Heart left ventricle (tissue), 16 donors: ENCODE results near the gene LSP1. TPM values are rescaled to one million over a fixed set of nuclear protein-coding genes. Genes with fewer than 3 reads are reported as not detected.

Source experiments
- ATAC-seq, 4 donors: fragments of 200-7000 bp; cut with Tn5 transposase; one replicate each; pipeline ENCODE4 v1.9.1; 2020 to 2022; ENCODE audit warnings: moderate library complexity in 4 of 4, mild to moderate bottlenecking in 3 of 4, moderate number of reproducible peaks in 1 of 4
- DNase-seq, 5 donors: peaks; one replicate each; pipeline ENCODE4 v3.0.0-alpha.2; 2020
- H3K27ac ChIP-seq, 12 donors: fragments of 200-600 bp; sonication (generic) in 4 of 12; one replicate each; pipeline versions ENCODE4 v1.5.0 to v1.8.0; 2016 to 2022; ENCODE audit warnings: mild to moderate bottlenecking in 2 of 12
- H3K27me3 ChIP-seq, 9 donors: fragments of 200-600 bp; sonication (generic) in 2 of 9; one replicate each; pipeline versions ENCODE4 v1.5.1 to v1.8.0; 2016 to 2022; ENCODE audit warnings: mild to moderate bottlenecking in 3 of 9
- H3K36me3 ChIP-seq, 9 donors: fragments of 200-600 bp; sonication (generic) in 2 of 9; one replicate each; pipeline versions ENCODE4 v1.5.0 to v1.8.0; 2018 to 2022; ENCODE audit warnings: mild to moderate bottlenecking in 2 of 9
- H3K4me1 ChIP-seq, 12 donors: fragments of 200-600 bp; sonication (generic) in 4 of 12; one replicate each; pipeline versions ENCODE4 v1.5.0 to v1.8.0; 2016 to 2022; ENCODE audit warnings: mild to moderate bottlenecking in 3 of 12
- H3K4me3 ChIP-seq, 12 donors: fragments of 200-600 bp; sonication (generic) in 4 of 12; one replicate each; pipeline versions ENCODE4 v1.5.0 to v1.8.0; 2017 to 2022; ENCODE audit warnings: mild to moderate bottlenecking in 9 of 12, moderate library complexity in 4 of 12
- H3K9me3 ChIP-seq, 12 donors: fragments of 200-600 bp; sonication (generic) in 4 of 12; one replicate each; pipeline versions ENCODE4 v1.5.0 to v1.8.0; 2016 to 2022; ENCODE audit warnings: mild to moderate bottlenecking in 1 of 12
- POLR2A ChIP-seq, 2 donors: fragments of 450-650 bp; IDR thresholded peaks; one replicate each; pipeline ENCODE4 v1.6.1; 2017; ENCODE audit warnings: antibody characterized with exemption in 2 of 2, mild to moderate bottlenecking in 2 of 2, moderate library complexity in 2 of 2
- WGBS, 4 donors: extraction: QIAGEN DNeasy Blood & Tissue Kit in 2 of 4; methylation state at CpG; one replicate each; pipeline versions ENCODE4 v1.1.5 to v1.1.7; 2013 to 2018; 5-methylcytosine and 5-hydroxymethylcytosine counted together
- intact Hi-C, 10 donors: fragments of 100-400 bp; cut with DNase I; formaldehyde crosslinking; loops; one replicate each; pipeline versions ENCODE4 v1.11.1 to v1.14.2; 2022
- polyA plus RNA-seq, 2 donors: library from polyadenylated mRNA; stranded (reverse); fragments of 200-250 nt; gene quantifications; one replicate each; pipeline ENCODE4 v1.2.3, GENCODE V29; 2013
- total RNA-seq, 9 donors: library from RNA; depleted of rRNA in 2 of 9; stranded (reverse); fragments of >200 nt in 2 of 9; fragmentation: NEBNext Ultra II Directional in 3 of 9; extraction: Animal tissue kit (Norgen Biotek cat#: 25700) in 3 of 9; gene quantifications; one replicate each; pipeline versions ENCODE4 v1.1.0 to v1.2.4, GENCODE V29; 2016 to 2023
- TF ChIP-seq, protein P1 (sequence below), 12 donors: fragments of 200-600 bp; sonication (generic) in 4 of 12; IDR thresholded peaks; one replicate each; pipeline versions ENCODE4 v1.5.0 to v1.8.0; 2018 to 2022; ENCODE audit warnings: antibody characterized with exemption in 12 of 12, mild to moderate bottlenecking in 5 of 12
- donor health status: ischemic (EF 13 %, LVEDD 7.1; RV severe dilation, severe dysfunction).
- donor health status: healthy with polysubstance abuse.
- donor health status: DM: no; HTN: yes; CAD: no.
- donor health status: DM: no; HTN: no; CAD: no.
- donor health status: ischemic (EF 25% LVEDD 6.9; RV normal size, moderate dysfunction).
- donor health status: ischemic (EF 25% LVEDD 5.7; RV mildly dilated, moderate dysfunction).
- donor health status: healthy.
- donor health status: DM: yes; HTN: yes; CAD: no.
- donor health status: ischemic (EF 35%, LVEDD 5.7; RV mildly dilated, moderate dysfunction).
- donor health status: nonischemic (EF 11% LVEDD 7.7; RV severe dilation, severe dysfunction).
- donor health status: DM: yes; HTN: yes; CAD: no.
- donor health status: PGD.
- donor health status: ischemic (EF 29% LVEDD 5.4; RV normal size, mild dysfunction).
- donor health status: nonischemic (EF 23%, LVEDD 6.1; RV moderate dilation, normal function).

Gene LSP1
- total and polyA plus RNA-seq, 11 donors: 10.0 to 86.8 (median 16.4) TPM

GRCh38 chr11:1854949-1855885, 2.3 kb downstream of the LSP1 start:
- no peak for ATAC-seq
- H3K9me3 ChIP-seq: no peaks in the 10 kb centered on the region
- intact Hi-C loops: no loop called here
- WGBS, 4 donors: 69 to 79% (median 73%) methylated on average over 19 to 26 of the region's 26 CpGs
- no peak for TF ChIP-seq POLR2A (IDR thresholded peaks at IDR 0.05)
- TF ChIP-seq, protein P1, sequence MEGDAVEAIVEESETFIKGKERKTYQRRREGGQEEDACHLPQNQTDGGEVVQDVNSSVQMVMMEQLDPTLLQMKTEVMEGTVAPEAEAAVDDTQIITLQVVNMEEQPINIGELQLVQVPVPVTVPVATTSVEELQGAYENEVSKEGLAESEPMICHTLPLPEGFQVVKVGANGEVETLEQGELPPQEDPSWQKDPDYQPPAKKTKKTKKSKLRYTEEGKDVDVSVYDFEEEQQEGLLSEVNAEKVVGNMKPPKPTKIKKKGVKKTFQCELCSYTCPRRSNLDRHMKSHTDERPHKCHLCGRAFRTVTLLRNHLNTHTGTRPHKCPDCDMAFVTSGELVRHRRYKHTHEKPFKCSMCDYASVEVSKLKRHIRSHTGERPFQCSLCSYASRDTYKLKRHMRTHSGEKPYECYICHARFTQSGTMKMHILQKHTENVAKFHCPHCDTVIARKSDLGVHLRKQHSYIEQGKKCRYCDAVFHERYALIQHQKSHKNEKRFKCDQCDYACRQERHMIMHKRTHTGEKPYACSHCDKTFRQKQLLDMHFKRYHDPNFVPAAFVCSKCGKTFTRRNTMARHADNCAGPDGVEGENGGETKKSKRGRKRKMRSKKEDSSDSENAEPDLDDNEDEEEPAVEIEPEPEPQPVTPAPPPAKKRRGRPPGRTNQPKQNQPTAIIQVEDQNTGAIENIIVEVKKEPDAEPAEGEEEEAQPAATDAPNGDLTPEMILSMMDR (IDR thresholded peaks at IDR 0.05): peak in 3 of 12 donors; percentile 7 to 14 (median 13)
- peaks cover 0 to 61% (median 0%) of the 10 kb centered on the region in 12 donors for H3K4me1 ChIP-seq
- no peaks in the 10 kb centered on the region for H3K36me3 ChIP-seq
- DNase-seq: no peak
- no peaks in the 10 kb centered on the region for H3K27me3 ChIP-seq
- no peak overlapping the region for H3K27ac ChIP-seq
- H3K4me3 ChIP-seq: peak overlapping the region in 1 of 12 donors; percentile 63

- no peak overlapping the region for H3K4me3 ChIP-seq
- H3K36me3 ChIP-seq: no peaks in the 10 kb centered on the region
- WGBS, 4 donors: 94 to 96% (median 95%) methylated on average over 5 to 11 of the region's 11 CpGs
- TF ChIP-seq POLR2A (IDR thresholded peaks at IDR 0.05): no peak
- TF ChIP-seq, protein P1 (IDR thresholded peaks at IDR 0.05): no peak
- intact Hi-C loops: no loop called here
- no peaks in the 10 kb centered on the region for H3K27me3 ChIP-seq
- H3K9me3 ChIP-seq: no peaks in the 10 kb centered on the region
- H3K4me1 ChIP-seq: peaks cover 0 to 56% (median 0%) of the 10 kb centered on the region in 12 donors
- ATAC-seq (no peak), DNase-seq (no peak)
- no peak overlapping the region for H3K27ac ChIP-seq
These were observed 3.0 kb downstream of the LSP1 start for GRCh38 chr11:1855886-1856265.

DNA sequence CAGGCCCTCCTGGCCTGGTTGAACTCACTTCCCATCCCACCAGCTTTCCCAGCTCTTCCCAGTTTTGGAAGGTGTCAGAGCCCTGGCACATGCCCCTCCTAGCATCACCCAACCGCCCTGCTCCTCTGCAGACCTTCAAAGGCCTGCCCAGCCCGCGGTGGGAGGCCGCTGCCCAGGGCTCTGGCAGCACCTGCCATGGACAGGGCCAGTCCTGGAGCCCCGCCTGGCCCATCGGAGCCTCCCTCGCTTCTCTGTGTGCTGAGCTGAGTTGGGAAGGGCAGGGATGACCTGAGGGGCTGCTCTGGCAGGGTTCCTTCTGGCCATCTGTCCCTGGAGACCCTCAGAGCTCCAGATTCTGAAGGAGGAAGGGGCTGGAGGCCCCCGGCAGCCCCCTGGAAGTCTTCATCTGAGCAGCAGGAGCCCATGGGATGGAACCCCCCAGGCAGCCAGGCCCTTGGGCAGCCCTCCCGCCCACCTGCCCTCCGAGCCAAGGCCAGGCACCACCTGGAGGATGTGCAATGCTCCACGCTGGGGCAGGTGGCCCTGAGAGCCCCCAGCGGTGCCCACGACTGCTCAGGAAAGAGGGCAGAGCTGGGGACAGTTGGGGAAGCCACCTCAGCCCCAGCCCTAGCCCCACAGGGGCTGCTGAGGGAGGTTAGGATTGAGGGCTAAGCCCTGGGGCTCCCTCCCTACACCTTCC, 3.6 kb downstream of the LSP1 start:
- intact Hi-C loops: no loop called here
- DNase-seq: no peak

More for the DNA sequence above, 3.6 kb downstream of the LSP1 start:
- H3K27me3 ChIP-seq: no peaks in the 10 kb centered on the region
- H3K36me3 ChIP-seq: no peaks in the 10 kb centered on the region
- peaks cover 0 to 50% (median 0%) of the 10 kb centered on the region in 12 donors for H3K4me1 ChIP-seq
- H3K27ac ChIP-seq: no peak overlapping the region
- no peak overlapping the region for H3K4me3 ChIP-seq
- no peak for TF ChIP-seq POLR2A (IDR thresholded peaks at IDR 0.05)
- TF ChIP-seq, protein P1 (IDR thresholded peaks at IDR 0.05): no peak
- ATAC-seq: no peak
- 93 to 100% (median 96%) methylated on average over 8 to 13 of the region's 13 CpGs for WGBS, 4 donors
- H3K9me3 ChIP-seq: no peaks in the 10 kb centered on the region
